Osteocyte (in vitro differentiated cells): Measurements from ENCODE around the gene FDX1. TPM values are rescaled to one million over a fixed set of nuclear protein-coding genes. Genes with fewer than 3 reads are reported as not detected.
"Not testable (repeated sequence)": the region's sequence is repeated elsewhere in the genome, so short reads cannot be mapped to it uniquely, and the experiment has no call there.

Experiments
- DNase-seq: peaks from one replicate; pipeline ENCODE4 v3.0.0; 2021; ENCODE audit warnings: mixed read lengths; ENCODE audit not compliant: unreplicated experiment; ENCODE audit errors: extremely low spot score
- H3K27ac Mint-ChIP-seq: one replicate; pipeline ENCODE4 v1.8.0; 2021; ENCODE audit warnings: mild to moderate bottlenecking, mixed read lengths; ENCODE audit not compliant: unreplicated experiment
- H3K27me3 Mint-ChIP-seq: one replicate; pipeline ENCODE4 v1.8.0; 2021; ENCODE audit warnings: mixed read lengths; ENCODE audit not compliant: unreplicated experiment
- H3K36me3 Mint-ChIP-seq: one replicate; pipeline ENCODE4 v1.8.0; 2021; ENCODE audit warnings: mixed read lengths; ENCODE audit not compliant: unreplicated experiment
- H3K4me1 Mint-ChIP-seq: one replicate; pipeline ENCODE4 v1.8.0; 2021; ENCODE audit warnings: mixed read lengths; ENCODE audit not compliant: unreplicated experiment
- H3K4me3 Mint-ChIP-seq: one replicate; pipeline ENCODE4 v1.8.0; 2021; ENCODE audit warnings: mild to moderate bottlenecking, moderate library complexity, mixed read lengths; ENCODE audit not compliant: unreplicated experiment
- H3K9me3 Mint-ChIP-seq: one replicate; pipeline ENCODE4 v1.8.0; 2021; ENCODE audit warnings: mixed read lengths; ENCODE audit not compliant: unreplicated experiment
- CTCF ChIP-seq: fragments of 200-600 bp; sonication (generic); IDR thresholded peaks from 2 replicates; pipeline ENCODE4 v1.5.0; 2021; ENCODE audit warnings: antibody characterized with exemption, mild to moderate bottlenecking, moderate library complexity
- total RNA-seq: library from RNA; stranded (reverse); gene quantifications from 2 replicates; pipeline ENCODE4 v1.2.1, GENCODE V29; 2021

FDX1 gene
- total RNA-seq, 1 donor from 2014 or later: 6.3 TPM

GRCh38 chr11:110407315-110407714 lies 22.4 kb upstream of the FDX1 start:
- no peaks in the 10 kb centered on the region for H3K36me3 Mint-ChIP-seq
- H3K4me1 Mint-ChIP-seq: no peaks in the 10 kb centered on the region
- H3K9me3 Mint-ChIP-seq: no peaks in the 10 kb centered on the region
- H3K27ac Mint-ChIP-seq: no peak overlapping the region
- DNase-seq: no peak
- TF ChIP-seq CTCF: no peak
- H3K27me3 Mint-ChIP-seq: peaks cover 7% of the 10 kb centered on the region
- H3K4me3 Mint-ChIP-seq: no peak overlapping the region

GRCh38 chr11:110409174-110409573 lies 20.6 kb upstream of the FDX1 start:
- Mint-ChIP-seq H3K4me3 (no peak overlapping the region), H3K4me1 (no peaks in the 10 kb centered on the region), H3K27me3 (peaks cover 7% of the 10 kb centered on the region), H3K9me3 (no peaks in the 10 kb centered on the region), H3K36me3 (no peaks in the 10 kb centered on the region), H3K27ac (no peak overlapping the region)
- TF ChIP-seq CTCF: no peak
- no peak for DNase-seq

- Mint-ChIP-seq H3K9me3 (no peaks in the 10 kb centered on the region), H3K4me1 (no peaks in the 10 kb centered on the region), H3K27me3 (peaks cover 7% of the 10 kb centered on the region), H3K27ac (no peak overlapping the region), H3K4me3 (no peak overlapping the region), H3K36me3 (no peaks in the 10 kb centered on the region)
- TF ChIP-seq CTCF: no peak
- DNase-seq: no peak
These were observed 19.1 kb upstream of the FDX1 start for GRCh38 chr11:110410651-110411050.

GRCh38 chr11:110415081-110415480 lies 14.7 kb upstream of the FDX1 start:
- Mint-ChIP-seq H3K27me3 (no peaks in the 10 kb centered on the region), H3K27ac (no peak overlapping the region), H3K36me3 (no peaks in the 10 kb centered on the region), H3K4me3 (no peak overlapping the region), H3K4me1 (no peaks in the 10 kb centered on the region), H3K9me3 (no peaks in the 10 kb centered on the region)
- no peak for TF ChIP-seq CTCF
- DNase-seq: no peak

GRCh38 chr11:110421658-110422057 lies 8.1 kb upstream of the FDX1 start:
- H3K27ac Mint-ChIP-seq, H3K4me1 Mint-ChIP-seq: not testable (repeated sequence)

GRCh38 chr11:110422306-110422905 lies 7.3 kb upstream of the FDX1 start:
- TF ChIP-seq CTCF: no peak

More at GRCh38 chr11:110421658-110422057, 8.1 kb upstream of the FDX1 start:
- H3K27me3 Mint-ChIP-seq, H3K9me3 Mint-ChIP-seq, H3K4me3 Mint-ChIP-seq, DNase-seq, H3K36me3 Mint-ChIP-seq: not testable (repeated sequence)

More at GRCh38 chr11:110422306-110422905, 7.3 kb upstream of the FDX1 start:
- Mint-ChIP-seq H3K27ac (no peak overlapping the region), H3K27me3 (no peaks in the 10 kb centered on the region), H3K4me3 (no peak overlapping the region), H3K4me1 (peaks cover 8% of the 10 kb centered on the region), H3K9me3 (peaks cover 4% of the 10 kb centered on the region), H3K36me3 (no peaks in the 10 kb centered on the region)
- no peak for DNase-seq
